HepG2 (cell line): Measurements from ENCODE around the gene ERC1. TPM values are rescaled to one million over a fixed set of nuclear protein-coding genes. Genes with fewer than 3 reads are reported as not detected.
A peak's percentile ranks its signal among the peaks of the same experiment; 100 is the strongest.

ENCODE experiments used
- AGO1 ChIP-seq: fragments of 200-400 bp; formaldehyde crosslinking; IDR thresholded peaks from 2 replicates; pipeline ENCODE4 v1.6.1; 2017; ENCODE audit warnings: mild to moderate bottlenecking, low read depth, low read length, moderate library complexity; ENCODE audit not compliant: poor library complexity, severe bottlenecking
- ETV6 ChIP-seq: sonication (generic); formaldehyde crosslinking; conservative IDR thresholded peaks from 2 replicates; pipeline ENCODE4 v1.4.0; 2020; ENCODE audit warnings: missing genetic modification reagents
- FOSL2 ChIP-seq: sonication (generic); formaldehyde crosslinking; IDR thresholded peaks from 2 replicates; pipeline ENCODE4 v1.4.0; 2020; ENCODE audit warnings: missing genetic modification reagents
- SPEN ChIP-seq: sonication (generic); formaldehyde crosslinking; IDR thresholded peaks from 2 replicates; pipeline ENCODE4 v1.5.1; 2020; ENCODE audit warnings: low read depth, mild to moderate bottlenecking, missing genetic modification reagents
- TBX3 ChIP-seq: fragments of 450-650 bp; IDR thresholded peaks from 2 replicates; pipeline ENCODE4 v1.6.1; 2017; ENCODE audit warnings: antibody characterized with exemption, mild to moderate bottlenecking, inconsistent platforms, borderline replicate concordance
- THAP11 ChIP-seq: IDR thresholded peaks from 2 replicates; pipeline ENCODE4 v1.6.1; 2016; ENCODE audit warnings: missing biosample characterization, missing genetic modification reagents
- YY1 ChIP-seq: IDR thresholded peaks from 2 replicates; pipeline ENCODE4 v1.6.1; 2011; ENCODE audit warnings: low read length, low read depth, moderate library complexity, mild to moderate bottlenecking; ENCODE audit not compliant: insufficient read depth, insufficient replicate concordance
- ZFP1 ChIP-seq: IDR thresholded peaks from 2 replicates; pipeline ENCODE4 v1.6.1; 2016
- ZNF326 ChIP-seq: sonication (generic); formaldehyde crosslinking; IDR thresholded peaks from 2 replicates; pipeline ENCODE4 v1.4.0; 2020; ENCODE audit warnings: missing genetic modification reagents, borderline replicate concordance
- ZNF333 ChIP-seq: sonication (generic); formaldehyde crosslinking; IDR thresholded peaks from 2 replicates; pipeline ENCODE4 v1.4.0; 2020; ENCODE audit warnings: mild to moderate bottlenecking, missing genetic modification reagents, borderline replicate concordance
- ZNF451 ChIP-seq: sonication (generic); formaldehyde crosslinking; IDR thresholded peaks from 2 replicates; pipeline ENCODE4 v1.5.0; 2020; ENCODE audit warnings: mild to moderate bottlenecking, missing genetic modification reagents
- ZNF552 ChIP-seq: sonication (generic); formaldehyde crosslinking; IDR thresholded peaks from 2 replicates; pipeline ENCODE4 v1.9.0; 2022; ENCODE audit warnings: missing genetic modification reagents, mild to moderate bottlenecking, borderline replicate concordance
- ZNF687 ChIP-seq: sonication (generic); formaldehyde crosslinking; IDR thresholded peaks from 2 replicates; pipeline ENCODE4 v1.5.1; 2020; ENCODE audit warnings: mild to moderate bottlenecking, missing genetic modification reagents, moderate library complexity
- polyA plus RNA-seq, 8 experiments: library from polyadenylated mRNA; depleted of rRNA in 3 of 8; stranded (reverse) in 7 of 8; unstranded in 1 of 8; fragments of >200 nt; fragmentation: Illumina TruSeq in 4 of 8; extraction: Trizol in 4 of 8; gene quantifications; 2 replicates each; pipeline versions ENCODE4 v1.2.1 to v1.2.3, GENCODE V29; 2011 to 2016; ENCODE audit warnings: low read depth in 4 of 8, missing spikeins in 1 of 8, mixed read lengths in 1 of 8; ENCODE audit not compliant: insufficient read depth in 1 of 8
- total RNA-seq, 5 experiments: library from RNA; depleted of rRNA; stranded (reverse); fragments of >200 nt; fragmentation: Illumina TruSeq; extraction: Trizol; gene quantifications; 2 replicates each; pipeline ENCODE4 v1.2.3, GENCODE V29; 2016; ENCODE audit warnings: low read depth in 1 of 5
- TF ChIP-seq, protein P1 (sequence below): sonication (generic); formaldehyde crosslinking; IDR thresholded peaks from 2 replicates; pipeline ENCODE4 v1.5.0; 2020; ENCODE audit warnings: mild to moderate bottlenecking, missing genetic modification reagents, borderline replicate concordance
- TF ChIP-seq, protein P2 (sequence below): sonication (generic); formaldehyde crosslinking; IDR thresholded peaks from 2 replicates; pipeline ENCODE4 v1.8.0; 2022; ENCODE audit warnings: low read depth, missing genetic modification reagents

The ERC1 gene
- total and polyA plus RNA-seq, 2 of the 13 experiments (the other 11 are each of a cell fraction or from before 2014, with no cell fraction given) = 6.1 to 12.4 TPM

GRCh38 chr12:1054117-1054870 is 63.3 kb downstream of the ERC1 start (continued):
- TF ChIP-seq YY1 (no peak), ZNF451 (CRISPR knock-in tag) (no peak), ZFP1 (CRISPR knock-in tag) (no peak), ZNF552 (CRISPR knock-in tag) (no peak), ZNF687 (no peak), FOSL2 (CRISPR knock-in tag) (no peak), SPEN (CRISPR knock-in tag) (no peak), TBX3 (0 out of 2 replicates have a peak, but pooled peaks have one; percentile 12), AGO1 (no peak), THAP11 (CRISPR knock-in tag) (no peak), ETV6 (CRISPR knock-in tag) (no peak), ZNF333 (CRISPR knock-in tag) (no peak), ZNF326 (CRISPR knock-in tag) (no peak)
- TF ChIP-seq, protein P1, sequence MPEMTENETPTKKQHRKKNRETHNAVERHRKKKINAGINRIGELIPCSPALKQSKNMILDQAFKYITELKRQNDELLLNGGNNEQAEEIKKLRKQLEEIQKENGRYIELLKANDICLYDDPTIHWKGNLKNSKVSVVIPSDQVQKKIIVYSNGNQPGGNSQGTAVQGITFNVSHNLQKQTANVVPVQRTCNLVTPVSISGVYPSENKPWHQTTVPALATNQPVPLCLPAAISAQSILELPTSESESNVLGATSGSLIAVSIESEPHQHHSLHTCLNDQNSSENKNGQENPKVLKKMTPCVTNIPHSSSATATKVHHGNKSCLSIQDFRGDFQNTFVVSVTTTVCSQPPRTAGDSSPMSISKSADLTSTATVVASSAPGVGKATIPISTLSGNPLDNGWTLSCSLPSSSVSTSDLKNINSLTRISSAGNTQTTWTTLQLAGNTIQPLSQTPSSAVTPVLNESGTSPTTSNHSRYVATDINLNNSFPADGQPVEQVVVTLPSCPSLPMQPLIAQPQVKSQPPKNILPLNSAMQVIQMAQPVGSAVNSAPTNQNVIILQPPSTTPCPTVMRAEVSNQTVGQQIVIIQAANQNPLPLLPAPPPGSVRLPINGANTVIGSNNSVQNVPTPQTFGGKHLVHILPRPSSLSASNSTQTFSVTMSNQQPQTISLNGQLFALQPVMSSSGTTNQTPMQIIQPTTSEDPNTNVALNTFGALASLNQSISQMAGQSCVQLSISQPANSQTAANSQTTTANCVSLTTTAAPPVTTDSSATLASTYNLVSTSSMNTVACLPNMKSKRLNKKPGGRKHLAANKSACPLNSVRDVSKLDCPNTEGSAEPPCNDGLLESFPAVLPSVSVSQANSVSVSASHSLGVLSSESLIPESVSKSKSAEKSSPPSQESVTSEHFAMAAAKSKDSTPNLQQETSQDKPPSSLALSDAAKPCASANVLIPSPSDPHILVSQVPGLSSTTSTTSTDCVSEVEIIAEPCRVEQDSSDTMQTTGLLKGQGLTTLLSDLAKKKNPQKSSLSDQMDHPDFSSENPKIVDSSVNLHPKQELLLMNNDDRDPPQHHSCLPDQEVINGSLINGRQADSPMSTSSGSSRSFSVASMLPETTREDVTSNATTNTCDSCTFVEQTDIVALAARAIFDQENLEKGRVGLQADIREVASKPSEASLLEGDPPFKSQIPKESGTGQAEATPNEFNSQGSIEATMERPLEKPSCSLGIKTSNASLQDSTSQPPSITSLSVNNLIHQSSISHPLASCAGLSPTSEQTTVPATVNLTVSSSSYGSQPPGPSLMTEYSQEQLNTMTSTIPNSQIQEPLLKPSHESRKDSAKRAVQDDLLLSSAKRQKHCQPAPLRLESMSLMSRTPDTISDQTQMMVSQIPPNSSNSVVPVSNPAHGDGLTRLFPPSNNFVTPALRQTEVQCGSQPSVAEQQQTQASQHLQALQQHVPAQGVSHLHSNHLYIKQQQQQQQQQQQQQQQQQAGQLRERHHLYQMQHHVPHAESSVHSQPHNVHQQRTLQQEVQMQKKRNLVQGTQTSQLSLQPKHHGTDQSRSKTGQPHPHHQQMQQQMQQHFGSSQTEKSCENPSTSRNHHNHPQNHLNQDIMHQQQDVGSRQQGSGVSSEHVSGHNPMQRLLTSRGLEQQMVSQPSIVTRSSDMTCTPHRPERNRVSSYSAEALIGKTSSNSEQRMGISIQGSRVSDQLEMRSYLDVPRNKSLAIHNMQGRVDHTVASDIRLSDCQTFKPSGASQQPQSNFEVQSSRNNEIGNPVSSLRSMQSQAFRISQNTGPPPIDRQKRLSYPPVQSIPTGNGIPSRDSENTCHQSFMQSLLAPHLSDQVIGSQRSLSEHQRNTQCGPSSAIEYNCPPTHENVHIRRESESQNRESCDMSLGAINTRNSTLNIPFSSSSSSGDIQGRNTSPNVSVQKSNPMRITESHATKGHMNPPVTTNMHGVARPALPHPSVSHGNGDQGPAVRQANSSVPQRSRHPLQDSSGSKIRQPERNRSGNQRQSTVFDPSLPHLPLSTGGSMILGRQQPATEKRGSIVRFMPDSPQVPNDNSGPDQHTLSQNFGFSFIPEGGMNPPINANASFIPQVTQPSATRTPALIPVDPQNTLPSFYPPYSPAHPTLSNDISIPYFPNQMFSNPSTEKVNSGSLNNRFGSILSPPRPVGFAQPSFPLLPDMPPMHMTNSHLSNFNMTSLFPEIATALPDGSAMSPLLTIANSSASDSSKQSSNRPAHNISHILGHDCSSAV (CRISPR knock-in tag) = no peak
- TF ChIP-seq, protein P2, sequence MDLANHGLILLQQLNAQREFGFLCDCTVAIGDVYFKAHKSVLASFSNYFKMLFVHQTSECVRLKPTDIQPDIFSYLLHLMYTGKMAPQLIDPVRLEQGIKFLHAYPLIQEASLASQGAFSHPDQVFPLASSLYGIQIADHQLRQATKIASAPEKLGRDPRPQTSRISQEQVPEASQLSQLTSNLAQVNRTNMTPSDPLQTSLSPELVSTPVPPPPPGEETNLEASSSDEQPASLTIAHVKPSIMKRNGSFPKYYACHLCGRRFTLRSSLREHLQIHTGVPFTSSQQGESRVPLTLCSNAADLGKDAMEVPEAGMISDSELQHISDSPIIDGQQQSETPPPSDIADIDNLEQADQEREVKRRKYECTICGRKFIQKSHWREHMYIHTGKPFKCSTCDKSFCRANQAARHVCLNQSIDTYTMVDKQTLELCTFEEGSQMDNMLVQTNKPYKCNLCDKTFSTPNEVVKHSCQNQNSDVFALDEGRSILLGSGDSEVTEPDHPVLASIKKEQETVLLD (CRISPR knock-in tag) = no peak
